Upper lobe of left lung (tissue), 4 donors: Measurements from ENCODE around the gene DDX50.
"Not testable (repeated sequence)": the region's sequence is repeated elsewhere in the genome, so short reads cannot be mapped to it uniquely, and the experiment has no call there.

Experiments
- POLR2A ChIP-seq, 4 donors: fragments of 450-650 bp; IDR thresholded peaks; one replicate each; pipeline ENCODE4 v1.5.1; 2016 to 2017; ENCODE audit warnings: antibody characterized with exemption in 4 of 4, mild to moderate bottlenecking in 2 of 4
- TF ChIP-seq, protein P1 (sequence below), 6 experiments: fragments of 450-650 bp in 4 of 6; fragments of 200-600 bp in 2 of 6; sonication (generic) in 2 of 6; IDR thresholded peaks; one replicate each; pipeline ENCODE4 v1.5.1; 2016 to 2019; ENCODE audit warnings: antibody characterized with exemption in 6 of 6

DNA sequence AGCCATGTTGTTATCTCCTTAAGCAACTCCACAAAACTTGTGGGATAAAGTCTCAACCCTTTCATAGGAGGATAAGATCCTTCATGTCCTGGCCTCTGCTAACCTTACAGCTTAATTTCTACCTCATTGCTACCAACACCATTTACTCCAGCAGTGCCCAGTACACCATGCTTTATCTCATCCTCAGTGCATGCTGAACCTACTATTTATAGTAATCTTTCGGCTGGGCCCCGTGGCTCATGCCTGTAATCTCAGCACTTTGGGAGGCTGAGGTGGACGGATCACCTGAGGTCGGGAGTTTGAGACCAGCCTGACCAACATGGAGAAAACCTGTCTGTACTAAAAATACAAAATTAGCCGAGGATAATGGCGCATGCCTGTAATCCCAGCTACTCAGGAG lies 78.6 kb downstream of the DDX50 start:
- not testable (repeated sequence) for TF ChIP-seq POLR2A (IDR thresholded peaks at IDR 0.05)
- TF ChIP-seq, protein P1, sequence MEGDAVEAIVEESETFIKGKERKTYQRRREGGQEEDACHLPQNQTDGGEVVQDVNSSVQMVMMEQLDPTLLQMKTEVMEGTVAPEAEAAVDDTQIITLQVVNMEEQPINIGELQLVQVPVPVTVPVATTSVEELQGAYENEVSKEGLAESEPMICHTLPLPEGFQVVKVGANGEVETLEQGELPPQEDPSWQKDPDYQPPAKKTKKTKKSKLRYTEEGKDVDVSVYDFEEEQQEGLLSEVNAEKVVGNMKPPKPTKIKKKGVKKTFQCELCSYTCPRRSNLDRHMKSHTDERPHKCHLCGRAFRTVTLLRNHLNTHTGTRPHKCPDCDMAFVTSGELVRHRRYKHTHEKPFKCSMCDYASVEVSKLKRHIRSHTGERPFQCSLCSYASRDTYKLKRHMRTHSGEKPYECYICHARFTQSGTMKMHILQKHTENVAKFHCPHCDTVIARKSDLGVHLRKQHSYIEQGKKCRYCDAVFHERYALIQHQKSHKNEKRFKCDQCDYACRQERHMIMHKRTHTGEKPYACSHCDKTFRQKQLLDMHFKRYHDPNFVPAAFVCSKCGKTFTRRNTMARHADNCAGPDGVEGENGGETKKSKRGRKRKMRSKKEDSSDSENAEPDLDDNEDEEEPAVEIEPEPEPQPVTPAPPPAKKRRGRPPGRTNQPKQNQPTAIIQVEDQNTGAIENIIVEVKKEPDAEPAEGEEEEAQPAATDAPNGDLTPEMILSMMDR (IDR thresholded peaks at IDR 0.05) = not testable (repeated sequence)
